Spleen (tissue), 11 donors: ENCODE results near the gene OR4K14. TPM values are rescaled to one million over a fixed set of nuclear protein-coding genes. Genes with fewer than 3 reads are reported as not detected.
"Not testable (repeated sequence)": the region's sequence is repeated elsewhere in the genome, so short reads cannot be mapped to it uniquely, and the experiment has no call there.

Experiments used
- DNase-seq: peaks from one replicate; pipeline ENCODE4 v3.0.0-alpha.2; 2020
- H3K27ac ChIP-seq, 8 donors: fragments of 200-600 bp; sonication (generic) in 7 of 8; 1 replicate in 4 of 8; 2 replicates in 4 of 8; pipeline versions ENCODE4 v1.5.0 to v1.8.0; 2016 to 2021; ENCODE audit warnings: inconsistent platforms in 4 of 8, mild to moderate bottlenecking in 4 of 8, moderate library complexity in 1 of 8
- H3K27me3 ChIP-seq, 7 donors: fragments of 200-600 bp; sonication (generic) in 6 of 7; replicated peaks in 1 of 7; 1 replicate in 4 of 7; 2 replicates in 3 of 7; pipeline versions ENCODE4 v1.5.0 to v1.8.0; 2016 to 2021; ENCODE audit warnings: inconsistent platforms in 3 of 7, mild to moderate bottlenecking in 1 of 7
- H3K36me3 ChIP-seq, 6 donors: fragments of 200-600 bp; sonication (generic) in 5 of 6; 1 replicate in 4 of 6; 2 replicates in 2 of 6; pipeline versions ENCODE4 v1.5.0 to v1.8.0; 2016 to 2021; ENCODE audit warnings: inconsistent platforms in 2 of 6
- H3K4me1 ChIP-seq, 6 donors: fragments of 200-600 bp; sonication (generic) in 5 of 6; 1 replicate in 3 of 6; 2 replicates in 3 of 6; pipeline versions ENCODE4 v1.5.0 to v1.8.0; 2016 to 2021; ENCODE audit warnings: inconsistent platforms in 3 of 6
- H3K4me3 ChIP-seq, 8 donors: fragments of 200-600 bp; sonication (generic) in 7 of 8; 1 replicate in 4 of 8; 2 replicates in 4 of 8; pipeline versions ENCODE4 v1.5.0 to v1.8.0; 2016 to 2021; ENCODE audit warnings: inconsistent platforms in 4 of 8, mild to moderate bottlenecking in 4 of 8, moderate library complexity in 2 of 8
- H3K9me3 ChIP-seq, 8 donors: fragments of 200-600 bp; sonication (generic) in 7 of 8; 1 replicate in 4 of 8; 2 replicates in 4 of 8; pipeline versions ENCODE4 v1.5.0 to v1.8.0; 2016 to 2021; ENCODE audit warnings: inconsistent platforms in 4 of 8
- CTCF ChIP-seq, 11 experiments: fragments of 200-600 bp in 7 of 11; fragments of 450-650 bp in 4 of 11; sonication (generic) in 4 of 11; IDR thresholded peaks in 8 of 11; conservative IDR thresholded peaks in 3 of 11; 1 replicate in 7 of 11; 2 replicates in 4 of 11; pipeline versions ENCODE4 v1.4.0 to v1.8.0; 2016 to 2021; ENCODE audit warnings: antibody characterized with exemption in 11 of 11, inconsistent platforms in 4 of 11, mild to moderate bottlenecking in 1 of 11
- POLR2A ChIP-seq, 3 donors: fragments of 450-650 bp; IDR thresholded peaks; one replicate each; pipeline ENCODE4 v1.5.1; 2017; ENCODE audit warnings: antibody characterized with exemption in 3 of 3, mild to moderate bottlenecking in 1 of 3
- POLR2AphosphoS5 ChIP-seq, 3 donors: sonication (generic); formaldehyde crosslinking; IDR thresholded peaks; one replicate each; pipeline ENCODE4 v1.5.1; 2017; ENCODE audit warnings: antibody characterized with exemption in 3 of 3
- WGBS, 5 donors: extraction: QIAGEN DNeasy Blood & Tissue Kit in 3 of 5; methylation state at CpG; one replicate each; pipeline versions ENCODE4 v1.1.5 to v1.1.7; 2013 to 2018; 5-methylcytosine and 5-hydroxymethylcytosine counted together
- intact Hi-C: fragments of 100-400 bp; cut with DNase I; formaldehyde crosslinking; loops from one replicate; pipeline ENCODE4 v1.15.0; 2023; ENCODE audit warnings: low total_unique reads
- polyA plus RNA-seq, 3 donors: library from polyadenylated mRNA; stranded (reverse); fragments of 200-250 nt; gene quantifications; one replicate each; pipeline ENCODE4 v1.2.1, GENCODE V29; 2013
- total RNA-seq, 7 donors: library from RNA; depleted of rRNA in 3 of 7; stranded (reverse); fragments of >200 nt in 3 of 7; fragmentation: NEBNext Ultra II Directional in 4 of 7; extraction: Animal tissue kit (Norgen Biotek cat#: 25700) in 4 of 7; gene quantifications; one replicate each; pipeline versions ENCODE4 v1.1.0 to v1.2.1, GENCODE V29; 2016 to 2021
- donor health status: healthy with polysubstance abuse.
- donor health status: DM: no; HTN: no; CAD: no; lungs with moderate emphysema.
- donor health status: DM: no; HTN: no; CAD: no.
- donor health status: Bipolar disorder and iron deficiency.
- donor health status: healthy.
- donor health status: DM: no; HTN: no; CAD: no.
- donor health status: DM: yes; HTN: yes; CAD: no.

OR4K14 gene
- total and polyA plus RNA-seq, 10 donors: not detected

GRCh38 chr14:19974844-19975243 is 44.3 kb downstream of the OR4K14 start:
- 54 to 73% (median 64%) methylated on average over 1 of the region's 1 CpG for WGBS, 5 donors
- Histone ChIP-seq H3K4me1 (no peaks in the 10 kb centered on the region), H3K27ac (no peak overlapping the region), H3K27me3 (no peaks in the 10 kb centered on the region), H3K9me3 (no peaks in the 10 kb centered on the region), H3K4me3 (no peak overlapping the region), H3K36me3 (no peaks in the 10 kb centered on the region)
- intact Hi-C loops: no loop called here
- DNase-seq: no peak
- TF ChIP-seq POLR2AphosphoS5 (IDR thresholded peaks at IDR 0.05) (no peak), CTCF (IDR thresholded peaks at IDR 0.05 in 8 of 11, conservative IDR thresholded peaks at IDR 0.05 in 3 of 11) (no peak), POLR2A (IDR thresholded peaks at IDR 0.05) (no peak)

- H3K9me3 ChIP-seq, DNase-seq, H3K27ac ChIP-seq, intact Hi-C loops, H3K27me3 ChIP-seq, H3K36me3 ChIP-seq, H3K4me3 ChIP-seq, H3K4me1 ChIP-seq: not testable (repeated sequence)
- 46 to 77% (median 70%) methylated on average over 2 of the region's 2 CpGs for WGBS, 5 donors
These were observed 49.4 kb downstream of the OR4K14 start for GRCh38 chr14:19969735-19970134.

Other genes starting within 250 kb of the OR4K14 start
- gene OR4M1, start 245.8 kb downstream of the OR4K14 start, total RNA-seq: not detected
- gene OR4M1, start 245.8 kb downstream of the OR4K14 start, polyA plus RNA-seq: not detected
- not detected for gene OR4N2, start 215.5 kb downstream of the OR4K14 start, total RNA-seq
- gene OR4N2, start 215.5 kb downstream of the OR4K14 start, polyA plus RNA-seq: not detected
- gene OR4K2, start 144.2 kb downstream of the OR4K14 start, total RNA-seq: not detected
- not detected for gene OR4K2, start 144.2 kb downstream of the OR4K14 start, polyA plus RNA-seq
- not detected for gene OR4K5, start 98.7 kb downstream of the OR4K14 start, total RNA-seq
- not detected for gene OR4K5, start 98.7 kb downstream of the OR4K14 start, polyA plus RNA-seq
- not detected for gene OR4K1, start 88.4 kb downstream of the OR4K14 start, total RNA-seq
- gene OR4K1, start 88.4 kb downstream of the OR4K14 start, polyA plus RNA-seq: not detected
- gene OR4K15, start 43.7 kb downstream of the OR4K14 start, total RNA-seq: not detected
- not detected for gene OR4K15, start 43.7 kb downstream of the OR4K14 start, polyA plus RNA-seq
- not detected for gene OR4Q2, start 17.1 kb downstream of the OR4K14 start, total RNA-seq
- not detected for gene OR4Q2, start 17.1 kb downstream of the OR4K14 start, polyA plus RNA-seq
- gene OR4K13, start 16.7 kb upstream of the OR4K14 start, total RNA-seq: not detected
- not detected for gene OR4K13, start 16.7 kb upstream of the OR4K14 start, polyA plus RNA-seq
- gene OR4L1, start 40.7 kb upstream of the OR4K14 start, total RNA-seq: not detected
- not detected for gene OR4L1, start 40.7 kb upstream of the OR4K14 start, polyA plus RNA-seq
- gene OR4K17, start 91.4 kb upstream of the OR4K14 start, total RNA-seq: not detected
- not detected for gene OR4K17, start 91.4 kb upstream of the OR4K14 start, polyA plus RNA-seq
- gene OR4N5, start 119.5 kb upstream of the OR4K14 start, total RNA-seq: not detected
- gene OR4N5, start 119.5 kb upstream of the OR4K14 start, polyA plus RNA-seq: not detected
- not detected for gene OR11G2, start 171.6 kb upstream of the OR4K14 start, total RNA-seq
- not detected for gene OR11G2, start 171.6 kb upstream of the OR4K14 start, polyA plus RNA-seq
- not detected for gene OR11H6, start 204.4 kb upstream of the OR4K14 start, total RNA-seq
- gene OR11H6, start 204.4 kb upstream of the OR4K14 start, polyA plus RNA-seq: not detected
- gene OR11H7, start 209.7 kb upstream of the OR4K14 start, total RNA-seq: not detected
- gene OR11H7, start 209.7 kb upstream of the OR4K14 start, polyA plus RNA-seq: not detected
- gene OR11H4, start 220.0 kb upstream of the OR4K14 start, total RNA-seq: not detected
- not detected for gene OR11H4, start 220.0 kb upstream of the OR4K14 start, polyA plus RNA-seq